ENCODE results near the gene ANTXR2. TPM values are rescaled to one million over a fixed set of nuclear protein-coding genes. Genes with fewer than 3 reads are reported as not detected.
"Not testable (repeated sequence)": the region's sequence is repeated elsewhere in the genome, so short reads cannot be mapped to it uniquely, and the experiment has no call there.

The ANTXR2 gene
- total RNA-seq, 1 donor from 2014 or later = 163 TPM

DNA sequence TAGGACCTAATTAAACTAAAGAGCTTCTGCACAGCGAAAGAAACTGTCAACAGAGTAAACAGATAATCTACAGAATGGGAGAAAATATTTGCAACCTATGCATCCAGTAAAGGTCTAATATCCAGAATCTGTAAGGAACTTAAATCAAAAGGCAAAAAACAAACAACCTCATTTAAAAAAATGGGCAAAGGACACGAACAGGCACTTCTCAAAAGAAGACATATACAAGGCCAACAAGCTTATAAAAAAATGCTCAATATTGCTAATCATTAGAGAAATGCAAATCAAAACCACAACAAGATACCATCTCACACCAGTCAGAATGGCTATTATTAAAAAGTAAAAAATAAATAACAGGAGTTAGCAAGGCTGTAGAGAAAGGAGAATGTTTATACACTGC is 81.9 kb downstream of the ANTXR2 start:
- DNase-seq (ENCODE audit: low spot score) = not testable (repeated sequence)

DNA sequence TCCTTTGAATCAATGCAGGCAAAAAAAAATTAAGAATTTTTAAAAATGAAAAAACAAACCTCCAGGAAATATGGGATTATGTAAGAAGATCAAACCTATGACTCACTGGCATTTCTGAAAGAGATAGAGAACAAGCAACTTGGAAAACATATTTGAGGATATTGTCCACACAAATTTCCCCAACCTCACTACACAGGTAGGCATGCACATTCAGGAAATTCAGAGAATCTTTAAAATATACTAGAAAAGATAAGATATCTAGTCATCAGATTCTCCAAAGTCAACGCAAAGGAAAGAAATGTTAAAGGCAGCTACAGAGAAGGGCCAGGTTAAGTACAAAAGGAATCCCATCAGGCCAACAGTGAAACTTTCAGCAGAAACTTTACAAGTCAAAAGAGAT is 85.6 kb downstream of the ANTXR2 start:
- DNase-seq (ENCODE audit: low spot score) = no peak

DNA sequence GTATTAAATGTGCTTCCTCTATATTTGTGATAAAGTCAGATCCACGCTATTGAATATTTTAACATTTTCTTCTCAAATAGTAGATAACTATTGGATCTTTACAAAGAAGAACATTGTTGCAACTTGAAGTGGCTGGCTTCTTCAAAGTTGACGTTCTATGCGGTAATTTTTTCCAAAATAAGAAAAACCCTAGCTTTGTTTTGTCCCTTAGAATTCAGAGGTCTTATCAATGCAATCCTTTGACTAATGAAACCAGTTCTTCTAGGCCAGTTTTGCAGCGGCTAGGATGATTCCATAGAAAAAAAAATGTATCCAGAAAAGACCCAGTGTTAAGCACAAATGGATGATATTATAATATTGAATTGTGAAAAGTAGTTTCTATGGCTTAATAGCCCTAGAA is 89.6 kb downstream of the ANTXR2 start:
- DNase-seq (ENCODE audit: low spot score) = no peak

DNA sequence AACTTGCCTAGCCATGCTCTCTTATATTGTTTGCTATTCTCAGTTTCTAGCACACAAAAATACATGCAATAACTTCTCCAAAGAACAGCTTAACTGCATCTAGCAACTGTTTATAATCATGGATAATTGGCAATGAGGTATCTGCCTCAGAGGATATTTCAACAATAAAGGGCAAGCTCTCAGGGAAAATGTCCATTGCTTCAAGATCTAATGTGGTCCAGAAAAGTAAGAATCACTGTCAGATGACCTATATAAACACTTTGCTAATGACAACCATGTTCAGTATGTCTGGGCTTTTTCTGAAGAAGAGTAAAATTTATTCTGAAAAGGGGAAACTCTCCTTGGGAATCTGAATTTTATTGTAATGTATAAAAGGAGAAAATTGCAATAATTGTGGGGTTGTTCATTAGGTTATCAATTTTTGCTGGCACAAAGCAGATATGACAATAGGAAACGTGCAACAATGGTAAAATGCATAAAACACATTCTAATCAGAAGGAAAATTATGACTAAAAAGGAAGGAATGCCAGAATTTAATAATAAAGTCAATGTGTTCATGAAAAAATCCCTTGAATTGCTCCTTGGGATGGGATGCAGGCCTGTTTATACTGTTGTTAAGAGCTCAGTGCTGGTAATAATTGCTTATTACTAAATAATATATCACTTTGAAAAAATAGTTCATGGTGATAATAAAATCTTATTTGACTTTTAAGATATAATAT is 90.3 kb downstream of the ANTXR2 start:
- DNase-seq (ENCODE audit: low spot score) = no peak

DNA sequence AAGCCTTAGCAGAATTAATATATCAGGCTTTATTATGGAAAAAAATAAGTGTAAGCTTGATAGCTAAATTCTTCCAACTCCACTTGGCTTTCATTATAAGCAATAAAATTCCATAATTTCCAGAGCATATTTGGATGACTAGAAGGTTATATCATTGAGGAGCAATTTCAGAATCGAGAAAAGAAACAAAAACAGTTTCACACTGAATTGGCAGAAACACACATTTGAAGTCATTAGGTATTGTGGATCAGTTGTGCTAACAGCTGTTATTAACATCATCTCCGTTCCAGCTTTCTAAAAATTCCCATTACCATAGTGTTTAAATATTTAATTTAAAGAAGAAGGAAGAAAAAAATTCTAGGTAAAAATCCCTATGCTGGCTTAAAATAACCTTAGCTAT is 92.6 kb downstream of the ANTXR2 start:
- DNase-seq (ENCODE audit: low spot score) = no peak

DNA sequence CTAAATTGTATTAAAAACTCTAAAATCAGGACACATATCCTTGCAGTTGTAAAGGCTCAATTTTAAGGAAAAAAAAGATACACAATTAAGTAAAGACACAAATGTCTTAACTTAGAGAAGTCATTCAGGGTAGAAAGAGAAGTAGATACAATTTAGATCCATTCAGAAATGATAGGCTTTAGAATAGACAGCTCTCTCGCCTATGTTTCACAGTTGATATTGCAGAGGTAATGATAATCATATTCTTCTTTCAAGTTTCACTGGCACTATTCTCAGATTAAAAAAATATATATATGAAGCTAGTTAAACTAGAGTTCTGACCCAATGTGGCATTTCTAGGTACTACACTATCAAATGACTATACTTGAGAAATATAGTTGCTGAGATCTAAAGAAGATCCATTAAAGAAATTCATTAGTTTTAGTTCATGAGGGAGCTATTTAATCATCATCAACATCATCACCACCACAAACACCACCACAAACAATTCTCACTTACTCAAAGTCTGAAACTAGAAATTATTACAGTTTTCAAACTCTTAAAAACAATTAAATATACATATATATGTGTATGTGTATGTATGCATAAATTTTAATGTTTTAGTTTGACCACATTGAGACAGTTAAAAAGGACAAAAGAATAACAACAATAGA is 93.1 kb downstream of the ANTXR2 start:
- no peak for DNase-seq (ENCODE audit: low spot score)

DNA sequence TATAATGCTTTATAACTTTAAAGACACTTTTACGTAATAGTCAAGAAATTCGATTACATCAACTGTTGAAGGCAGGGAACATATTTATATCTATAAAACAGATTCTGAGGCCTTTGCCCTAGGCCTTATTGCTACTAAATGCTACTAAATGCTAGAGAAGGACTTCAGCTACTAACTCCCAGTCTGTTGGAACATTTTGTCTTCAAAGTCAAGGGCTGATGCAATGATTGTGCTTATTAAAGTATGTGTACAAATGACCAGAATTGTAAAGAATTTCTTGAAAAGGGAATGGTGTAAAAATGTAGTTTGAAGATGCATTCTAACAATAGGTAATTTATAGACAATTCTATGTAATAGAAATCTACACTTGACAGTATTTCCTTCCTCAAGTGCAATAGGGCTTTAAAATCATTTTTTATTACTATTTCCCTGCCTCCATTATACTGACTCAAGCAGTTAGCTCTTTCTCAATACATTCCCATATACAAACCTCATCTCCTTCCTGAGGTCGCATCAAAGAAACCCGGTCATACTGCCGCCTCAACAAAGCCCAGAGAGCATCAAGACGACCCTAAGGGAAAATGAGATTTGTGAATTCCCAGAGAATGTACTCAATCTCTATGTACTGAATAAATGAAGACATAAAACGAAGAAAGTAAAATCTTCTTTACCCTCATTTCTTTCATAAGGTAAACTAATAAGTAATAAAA is 95.7 kb downstream of the ANTXR2 start:
- DNase-seq (ENCODE audit: low spot score) = no peak

DNA sequence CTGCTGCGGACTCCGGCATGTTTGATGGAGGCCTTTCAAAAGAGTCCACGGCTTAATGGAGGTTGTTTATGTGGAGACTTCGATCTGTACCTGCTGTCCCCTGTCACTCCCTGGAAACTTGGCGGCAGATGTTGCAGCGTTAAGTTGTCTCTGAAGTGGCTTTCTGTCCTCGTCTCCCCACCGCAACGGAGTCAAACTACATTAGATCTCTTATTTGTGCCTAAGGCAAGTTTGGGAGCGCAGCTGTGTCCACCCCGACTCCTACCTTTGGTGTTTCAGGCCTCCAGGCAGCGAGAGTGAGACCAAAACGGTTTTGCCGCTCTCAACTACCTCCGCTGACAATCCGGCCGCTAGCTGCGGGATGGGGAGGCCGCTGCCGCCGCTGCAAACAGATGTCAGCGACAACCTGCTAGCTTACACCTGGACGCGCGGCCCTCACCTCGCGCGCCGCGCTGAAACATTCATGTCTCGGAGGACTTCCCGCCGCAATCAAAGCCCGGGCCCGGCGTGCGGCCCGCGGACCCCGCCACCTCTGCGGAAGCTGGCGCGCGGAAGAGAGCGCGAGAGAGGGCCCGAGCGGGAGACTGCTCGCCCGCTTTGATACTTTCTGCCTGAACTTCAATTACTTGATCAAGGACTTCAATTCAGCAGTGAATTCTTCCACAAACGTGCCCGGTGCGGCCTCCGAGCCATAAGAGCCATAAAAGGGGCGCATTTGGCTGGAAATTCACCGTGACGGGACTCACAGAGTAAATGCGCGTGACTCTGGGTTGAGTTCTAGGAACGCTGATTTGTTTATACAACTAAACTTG is 108.4 kb downstream of the ANTXR2 start:
- DNase-seq (ENCODE audit: low spot score) = no peak

DNA sequence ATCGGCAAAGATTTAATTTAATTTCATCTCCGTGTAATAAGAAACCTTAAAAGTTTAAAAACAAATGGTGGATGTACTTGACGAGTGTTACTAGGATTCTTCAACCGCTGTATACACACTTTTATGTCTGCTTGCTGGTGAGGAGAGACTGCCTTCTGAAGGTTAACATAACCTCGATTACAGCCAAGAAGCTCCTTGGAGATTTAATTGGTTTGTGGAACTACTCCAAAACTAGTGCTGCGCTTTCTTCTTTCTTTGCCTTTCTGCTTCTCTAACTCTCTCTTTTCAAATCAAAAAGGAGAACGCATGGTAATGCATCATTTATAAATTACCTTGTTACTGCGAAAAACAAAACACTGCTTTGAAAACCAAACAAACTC is 109.0 kb downstream of the ANTXR2 start:
- DNase-seq (ENCODE audit: low spot score) = no peak

DNA sequence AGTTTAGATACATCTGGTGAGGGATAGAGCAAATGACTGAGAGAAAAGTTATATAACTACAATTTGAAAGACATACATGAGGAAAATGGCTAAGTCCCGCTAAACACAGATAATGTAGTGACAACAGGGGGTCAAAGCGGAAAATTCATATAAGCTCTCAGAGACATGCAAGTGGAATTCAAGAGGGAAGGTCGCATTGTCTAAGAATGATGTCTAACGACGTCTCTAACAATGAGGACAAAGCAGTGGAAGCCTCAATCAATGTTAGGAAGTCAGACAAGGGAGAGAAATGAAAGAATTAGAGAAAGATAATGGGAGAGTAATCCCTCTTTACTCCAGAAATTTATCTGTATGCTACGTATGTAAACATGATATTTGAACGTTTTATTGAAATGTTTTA is 113.4 kb downstream of the ANTXR2 start:
- no peak for DNase-seq (ENCODE audit: low spot score)

DNA sequence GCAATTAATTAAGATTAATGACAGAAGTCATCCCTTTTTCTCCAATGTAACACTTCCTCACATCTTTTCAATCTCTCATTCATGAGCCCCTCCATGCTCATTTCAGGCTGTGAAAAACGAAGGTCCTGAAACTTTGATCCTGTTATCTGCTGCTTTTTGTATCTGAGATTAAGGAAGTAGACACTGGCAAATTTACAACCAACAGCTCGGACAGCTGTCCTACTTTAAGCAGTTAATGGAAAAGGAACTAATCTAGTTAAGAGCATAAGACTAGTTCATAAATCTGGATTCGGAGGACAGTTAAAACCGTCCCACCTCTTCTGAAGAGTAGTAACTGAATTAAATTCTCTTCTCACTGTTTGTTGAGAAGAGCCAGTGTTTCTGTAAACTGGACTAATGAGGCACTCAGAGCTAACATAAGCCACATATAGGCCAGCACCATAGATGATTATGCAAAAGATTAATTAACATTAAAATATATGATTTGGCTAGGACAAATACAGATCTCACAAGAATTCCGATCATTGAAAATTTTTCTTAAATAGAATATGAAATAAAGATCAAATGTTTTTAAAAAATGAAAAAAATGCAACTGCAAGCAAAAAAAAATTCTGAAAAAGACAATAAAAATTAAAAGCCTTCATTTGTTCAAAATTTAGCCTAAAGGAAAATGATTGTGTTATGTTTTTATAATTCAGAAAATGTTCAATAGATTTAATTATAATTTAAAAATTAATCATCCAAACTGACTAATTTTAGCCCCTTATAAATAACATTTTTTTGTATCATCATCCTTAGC is 114.4 kb downstream of the ANTXR2 start:
- no peak for DNase-seq (ENCODE audit: low spot score)

DNA sequence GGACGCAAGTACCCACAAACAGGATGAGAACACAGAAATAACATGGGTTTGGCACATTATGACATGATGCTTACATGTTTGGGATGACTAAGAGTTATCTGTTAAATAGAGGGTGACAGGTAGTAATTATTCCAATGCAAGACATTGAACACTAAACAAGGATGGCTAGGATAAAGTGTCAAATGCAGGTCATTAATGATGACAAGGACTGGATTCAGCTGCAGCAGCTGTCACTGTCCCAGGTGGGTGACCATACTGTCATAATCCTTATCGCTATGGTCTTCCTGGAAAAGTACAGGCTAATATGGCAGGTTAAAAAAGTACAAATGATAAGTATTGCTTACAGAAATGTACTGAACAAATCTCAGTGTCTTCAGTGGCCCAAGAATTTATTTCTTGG is 123.9 kb downstream of the ANTXR2 start:
- no peak for DNase-seq (ENCODE audit: low spot score)

DNA sequence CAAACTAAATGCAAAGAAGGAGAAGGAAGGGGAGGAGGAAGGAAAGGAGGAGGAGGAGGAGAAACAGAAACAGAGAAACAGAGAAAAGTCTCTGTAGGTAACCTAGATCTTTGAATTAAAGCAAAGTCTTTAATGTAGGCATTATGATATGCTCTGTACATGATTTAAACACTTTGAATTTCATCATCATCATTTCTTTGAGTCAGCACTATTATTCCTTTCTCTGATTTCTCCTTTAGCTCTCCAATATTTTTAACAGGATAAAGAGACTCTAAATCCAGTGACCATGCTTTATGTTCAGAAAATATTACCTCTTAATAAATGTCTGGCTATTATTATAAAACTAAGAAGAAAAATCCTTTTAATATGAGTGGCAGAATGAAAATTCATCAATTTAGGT is 124.3 kb downstream of the ANTXR2 start:
- no peak for DNase-seq (ENCODE audit: low spot score)

DNA sequence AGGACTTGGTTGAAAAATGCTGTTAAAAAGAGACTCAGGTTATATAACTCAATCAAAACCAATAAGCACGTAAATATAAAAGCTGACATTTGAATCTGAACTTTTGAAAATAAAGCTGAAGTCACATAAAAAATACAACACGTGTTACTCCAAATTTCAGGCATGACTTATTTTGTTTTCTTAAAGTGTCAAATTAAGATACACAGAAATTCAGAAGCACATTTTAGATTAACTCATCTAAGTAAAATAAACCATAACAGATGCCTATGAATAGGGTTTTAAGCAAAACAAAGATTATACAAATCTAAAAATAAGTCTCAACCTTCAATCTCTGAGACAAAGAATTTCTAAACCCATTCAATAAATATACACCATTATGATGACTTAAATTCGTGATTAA is 124.8 kb downstream of the ANTXR2 start:
- no peak for DNase-seq (ENCODE audit: low spot score)

DNA sequence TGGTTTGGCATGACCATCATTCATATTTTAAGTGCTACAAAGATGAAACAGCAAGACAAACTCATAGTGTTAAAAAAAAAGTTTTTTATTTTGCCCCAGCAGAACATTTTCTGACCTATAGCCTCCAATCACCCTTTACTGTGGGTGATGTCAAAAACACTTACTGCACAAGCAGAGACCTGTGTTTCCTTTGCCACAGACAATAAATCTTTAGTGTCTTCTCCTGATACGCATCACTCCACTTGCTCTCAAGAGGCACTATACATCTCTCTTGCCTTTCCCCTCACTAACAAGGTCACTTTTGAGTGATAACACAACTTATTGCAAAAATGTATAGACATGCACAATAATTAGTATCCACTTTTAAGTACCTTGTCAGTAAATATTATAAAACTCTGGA is 125.6 kb downstream of the ANTXR2 start:
- no peak for DNase-seq (ENCODE audit: low spot score)

DNA sequence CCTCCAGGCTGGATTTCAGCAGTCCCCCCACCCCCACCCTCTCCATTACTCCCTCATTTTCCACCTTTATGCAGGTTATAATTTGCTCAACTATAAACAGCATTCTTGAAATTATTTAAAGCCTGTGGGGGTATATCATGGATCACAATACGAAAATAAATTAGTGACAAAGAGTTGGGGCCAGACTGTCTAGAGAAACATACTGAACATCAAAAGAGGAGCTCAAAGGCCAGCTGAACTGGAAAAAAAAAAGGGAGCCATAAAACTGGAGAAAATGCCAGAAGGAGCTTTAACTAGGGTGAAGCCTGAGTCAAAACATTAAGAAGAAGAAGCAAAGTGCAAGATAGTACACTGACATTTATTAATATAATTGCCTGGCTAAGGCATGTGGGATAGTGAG is 137.8 kb downstream of the ANTXR2 start:
- no peak for DNase-seq (ENCODE audit: low spot score)

DNA sequence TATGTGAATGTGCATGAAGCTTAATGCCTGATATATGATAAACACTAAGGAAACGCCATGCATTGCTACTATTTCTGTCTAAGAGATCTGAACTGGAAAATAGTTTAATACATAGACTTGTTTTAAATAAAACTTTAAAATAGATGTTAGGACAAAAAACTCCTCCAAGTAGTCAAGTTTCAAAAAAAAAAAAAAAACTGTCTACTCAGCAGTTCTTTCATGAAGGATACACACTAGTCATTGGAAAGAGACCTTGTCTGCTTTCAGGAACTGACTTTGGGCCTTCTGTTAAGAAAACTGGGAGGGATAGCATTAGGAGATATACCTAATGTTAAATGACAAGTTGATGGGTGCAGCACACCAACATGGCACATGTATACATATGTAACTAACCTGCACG is 138.4 kb downstream of the ANTXR2 start:
- DNase-seq (ENCODE audit: low spot score) = no peak

DNA sequence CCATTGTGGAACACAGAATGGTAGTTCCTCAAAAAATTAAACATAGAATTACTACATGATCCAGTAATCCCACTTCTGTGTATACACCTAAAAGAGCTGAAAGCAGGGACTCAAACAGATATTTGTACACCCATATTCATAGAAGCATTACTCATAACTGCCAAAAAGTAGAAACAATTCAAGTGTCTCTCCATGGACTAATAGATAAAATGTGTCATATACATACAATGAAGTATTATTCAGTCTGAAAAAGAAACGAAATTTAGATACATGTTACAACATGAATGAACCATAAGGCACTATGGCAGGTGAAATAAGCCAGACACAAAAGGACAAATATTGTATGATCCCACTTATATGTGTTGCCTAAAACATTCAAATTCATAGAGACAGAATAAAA is 145.1 kb downstream of the ANTXR2 start:
- no peak for DNase-seq (ENCODE audit: low spot score)

DNA sequence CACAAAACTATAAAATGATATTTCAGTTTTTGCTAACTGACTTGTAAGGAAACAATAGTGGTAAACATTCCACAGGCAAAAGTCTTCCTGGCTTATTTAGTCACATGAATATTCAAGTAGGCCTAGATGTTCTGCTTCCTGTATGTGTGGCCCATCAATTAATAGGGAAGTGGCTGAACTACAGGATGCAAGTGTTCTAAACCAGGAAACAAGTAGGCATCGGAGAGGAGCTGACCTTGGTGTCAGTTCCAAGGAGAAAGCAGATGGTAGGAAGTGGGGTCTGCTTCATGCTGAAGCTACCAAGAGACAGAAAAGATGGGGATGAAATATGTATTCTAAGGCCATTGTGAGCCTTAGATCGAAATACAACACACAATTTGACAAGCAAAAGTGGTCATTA is 149.7 kb downstream of the ANTXR2 start:
- DNase-seq (ENCODE audit: low spot score) = no peak

DNA sequence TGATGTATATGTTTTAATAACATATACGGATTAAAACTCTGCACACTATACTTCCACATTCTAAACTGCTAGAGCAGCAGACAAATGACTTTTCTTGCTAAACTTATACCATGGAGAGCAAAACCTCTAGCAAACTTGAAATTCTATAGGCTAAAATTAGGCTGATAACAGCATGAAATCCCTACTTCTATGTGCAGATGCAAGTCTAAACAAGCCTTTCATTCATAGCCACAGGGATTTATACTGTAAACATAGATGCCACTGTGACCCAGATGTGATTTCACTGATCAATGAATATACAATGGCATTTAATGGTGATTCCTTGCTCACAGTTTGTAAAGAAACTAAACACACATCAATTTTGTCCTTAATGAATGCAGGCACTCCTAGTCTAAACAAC is 151.0 kb downstream of the ANTXR2 start:
- DNase-seq (ENCODE audit: low spot score) = no peak

DNA sequence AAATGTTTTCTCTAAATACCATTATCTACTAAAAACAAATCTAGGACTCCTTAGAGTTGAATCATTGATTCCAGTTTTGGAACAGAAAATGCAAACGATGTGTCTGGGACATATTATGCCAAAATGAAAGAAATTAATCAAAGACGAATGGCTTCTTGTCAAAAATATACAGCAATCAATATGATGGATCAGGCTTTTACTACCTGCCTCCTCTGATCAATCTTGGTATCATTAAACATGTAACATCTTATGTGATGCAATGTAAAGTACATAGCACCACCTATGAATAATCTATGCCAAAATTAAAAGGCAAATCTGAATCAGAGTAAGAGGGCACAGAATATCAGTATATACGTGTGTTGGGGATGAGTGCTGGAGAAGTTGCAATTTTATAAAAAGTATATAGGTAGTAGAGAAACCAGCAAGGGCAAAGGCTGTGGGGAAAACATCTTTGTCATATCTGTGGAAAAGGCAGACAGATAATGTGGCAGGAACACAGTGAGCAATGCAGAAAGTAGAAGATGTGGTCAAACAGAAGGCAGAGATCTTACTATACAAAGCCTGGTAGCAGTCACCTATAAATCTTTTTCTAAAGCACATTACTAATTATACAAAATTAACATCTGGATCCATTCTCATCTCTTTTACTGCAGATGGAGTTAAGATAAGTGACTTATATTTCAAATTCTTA is 152.7 kb downstream of the ANTXR2 start:
- DNase-seq (ENCODE audit: low spot score) = no peak

Data from mucosa of gallbladder (tissue), 1 donor.